GM12873 (cell line): ENCODE data around the gene DPP10.

Experiments
- TF ChIP-seq, protein P1 (sequence below): IDR thresholded peaks from 2 replicates; pipeline ENCODE4 v1.5.1; 2012; ENCODE audit warnings: low read depth, mild to moderate bottlenecking, moderate library complexity, low read length, control low read depth; ENCODE audit not compliant: insufficient read depth; ENCODE audit errors: missing control alignments

DPP10 gene

GRCh38 chr2:115194623-115195022 is 752.2 kb downstream of the DPP10 start:
- TF ChIP-seq, protein P1, sequence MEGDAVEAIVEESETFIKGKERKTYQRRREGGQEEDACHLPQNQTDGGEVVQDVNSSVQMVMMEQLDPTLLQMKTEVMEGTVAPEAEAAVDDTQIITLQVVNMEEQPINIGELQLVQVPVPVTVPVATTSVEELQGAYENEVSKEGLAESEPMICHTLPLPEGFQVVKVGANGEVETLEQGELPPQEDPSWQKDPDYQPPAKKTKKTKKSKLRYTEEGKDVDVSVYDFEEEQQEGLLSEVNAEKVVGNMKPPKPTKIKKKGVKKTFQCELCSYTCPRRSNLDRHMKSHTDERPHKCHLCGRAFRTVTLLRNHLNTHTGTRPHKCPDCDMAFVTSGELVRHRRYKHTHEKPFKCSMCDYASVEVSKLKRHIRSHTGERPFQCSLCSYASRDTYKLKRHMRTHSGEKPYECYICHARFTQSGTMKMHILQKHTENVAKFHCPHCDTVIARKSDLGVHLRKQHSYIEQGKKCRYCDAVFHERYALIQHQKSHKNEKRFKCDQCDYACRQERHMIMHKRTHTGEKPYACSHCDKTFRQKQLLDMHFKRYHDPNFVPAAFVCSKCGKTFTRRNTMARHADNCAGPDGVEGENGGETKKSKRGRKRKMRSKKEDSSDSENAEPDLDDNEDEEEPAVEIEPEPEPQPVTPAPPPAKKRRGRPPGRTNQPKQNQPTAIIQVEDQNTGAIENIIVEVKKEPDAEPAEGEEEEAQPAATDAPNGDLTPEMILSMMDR = no peak

DNA sequence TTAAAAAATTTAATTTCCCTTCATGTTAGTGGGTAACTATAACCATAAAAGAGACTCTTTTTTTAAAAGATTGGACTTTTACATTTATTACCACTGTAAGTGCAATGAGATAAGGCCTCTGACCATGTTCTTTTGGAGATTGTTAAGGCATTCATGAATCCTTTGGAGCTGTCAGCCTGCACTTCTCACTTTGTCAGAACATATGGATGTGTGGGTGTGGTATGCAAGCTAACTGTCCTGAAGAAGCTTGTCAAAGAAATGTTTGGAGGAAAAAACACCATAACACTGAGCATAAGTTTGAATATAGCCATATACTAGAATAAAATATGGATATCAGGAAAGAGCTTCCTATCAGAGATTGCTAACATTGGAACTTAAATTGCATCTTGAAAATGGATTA is 754.1 kb downstream of the DPP10 start:
- TF ChIP-seq, protein P1 = no peak

- TF ChIP-seq, protein P1 = no peak
Measured at GRCh38 chr2:115199966-115200365, 757.5 kb downstream of the DPP10 start.

DNA sequence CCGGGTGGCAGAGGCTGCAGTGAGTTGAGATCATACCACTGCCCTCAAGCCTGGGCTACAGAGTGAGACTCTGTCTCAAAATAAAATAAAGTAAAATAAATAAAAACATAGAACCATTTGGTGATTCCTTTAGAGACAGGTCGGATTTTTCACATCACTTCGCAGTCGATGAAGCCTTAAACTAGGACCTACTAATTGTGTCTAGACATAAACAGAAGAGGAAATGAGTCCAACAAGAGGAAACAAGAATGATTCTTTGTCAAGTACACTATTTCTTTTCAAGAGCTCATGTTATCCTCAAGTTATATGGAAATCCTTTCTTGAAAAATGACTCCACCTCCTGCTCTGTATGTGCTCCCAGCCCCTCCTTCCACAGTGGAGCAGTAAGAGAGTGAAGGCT is 758.9 kb downstream of the DPP10 start:
- TF ChIP-seq, protein P1 = no peak

GRCh38 chr2:115208493-115209164 is 766.2 kb downstream of the DPP10 start:
- TF ChIP-seq, protein P1 = no peak

DNA sequence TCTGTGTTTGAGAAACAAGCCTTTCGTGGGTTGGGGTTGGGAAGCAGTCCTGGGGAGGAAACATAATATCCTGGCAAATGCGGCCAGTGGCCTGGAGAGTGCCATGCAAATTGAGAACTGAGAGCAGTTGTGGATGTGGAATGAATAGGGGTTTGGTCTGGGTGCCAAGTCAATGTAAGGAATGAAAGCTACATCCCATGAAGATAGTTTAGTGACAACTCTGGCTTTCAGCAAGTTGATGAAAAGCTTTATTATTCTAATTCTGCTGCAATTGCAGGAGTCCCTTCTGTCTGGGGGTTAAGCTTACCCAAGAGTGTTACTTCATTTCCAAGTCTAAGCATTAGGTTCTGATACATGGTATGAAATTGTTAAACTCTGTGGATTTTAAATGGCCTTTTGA is 771.6 kb downstream of the DPP10 start:
- TF ChIP-seq, protein P1 = no peak

DNA sequence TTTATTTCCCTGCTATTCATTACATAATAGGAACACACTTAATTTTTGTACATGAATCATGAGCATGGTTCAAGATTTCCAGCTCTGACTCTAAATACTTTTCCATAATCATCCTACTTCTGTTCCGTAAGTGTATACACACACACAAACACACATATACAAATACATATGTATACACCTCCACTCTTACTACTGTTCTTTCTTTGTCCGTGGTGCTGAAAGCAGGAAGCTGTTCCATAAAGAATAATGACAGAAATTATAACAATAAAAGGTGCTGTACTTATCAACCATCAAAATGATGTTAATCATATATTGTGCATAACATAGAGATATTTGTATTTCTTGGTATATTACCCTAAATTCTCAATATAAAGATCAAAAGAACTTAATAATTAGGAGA is 776.9 kb downstream of the DPP10 start:
- TF ChIP-seq, protein P1 = no peak
